Measurements from ENCODE around the gene NDUFB4. TPM values are rescaled to one million over a fixed set of nuclear protein-coding genes. Genes with fewer than 3 reads are reported as not detected.

The NDUFB4 gene
- polyA plus RNA-seq, 1 donor from 2014 or later: 154 TPM

DNA sequence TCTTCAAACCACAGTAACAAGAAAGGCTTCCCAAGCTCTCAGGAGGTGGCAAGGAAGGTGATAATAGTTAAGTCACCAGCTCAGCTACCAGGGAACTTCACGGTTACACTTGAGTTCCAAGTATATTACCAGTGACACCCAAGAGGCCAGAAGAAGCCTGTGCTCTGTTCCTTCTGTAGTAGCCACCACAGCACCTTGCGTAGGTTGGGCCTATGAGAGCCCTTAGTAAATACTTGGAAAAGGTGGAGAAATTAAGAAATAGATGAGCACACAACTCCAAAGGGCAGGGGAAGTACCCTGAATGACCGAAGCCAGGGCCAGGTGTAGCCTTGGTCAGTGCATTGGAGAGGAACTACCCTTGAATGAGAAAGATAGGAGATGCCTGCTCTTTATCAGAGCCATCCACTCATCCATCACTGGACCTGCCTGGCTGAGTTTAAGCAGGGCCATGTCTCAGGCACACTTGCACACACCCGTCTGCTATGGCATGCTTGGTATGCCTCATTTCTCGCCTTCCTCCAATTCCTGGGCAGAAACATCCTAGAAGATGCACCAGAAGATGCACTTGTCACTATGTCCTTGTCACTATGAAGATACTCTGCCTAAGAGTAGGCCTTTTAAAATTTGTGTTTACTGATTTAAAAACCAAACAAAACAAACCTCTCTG is 32.6 kb upstream of the NDUFB4 start:
- Histone ChIP-seq H3K9me2 (ENCODE audit: insufficient read depth, low read length) (no peaks in the 10 kb centered on the region), H3K4me3 (ENCODE audit: low read length) (no peak overlapping the region), H3K36me3 (ENCODE audit: insufficient read depth, low read length) (no peaks in the 10 kb centered on the region), H2AFZ (ENCODE audit: low read depth, low read length) (no peak overlapping the region), H3K27me3 (ENCODE audit: insufficient read depth, low read depth, low read length) (no peaks in the 10 kb centered on the region), H3K4me2 (ENCODE audit: low read length) (no peak overlapping the region), H3K9ac (ENCODE audit: low read length) (no peak overlapping the region), H3K79me2 (replicated peaks; ENCODE audit: insufficient read depth, low read length) (no peaks in the 10 kb centered on the region), H3K9me3 (ENCODE audit: low read length) (no peaks in the 10 kb centered on the region), H4K20me1 (ENCODE audit: insufficient read depth) (no peaks in the 10 kb centered on the region), H3F3A (ENCODE audit: insufficient read depth, low read length, poor library complexity, severe bottlenecking) (no peaks in the 10 kb centered on the region), H3K27ac (ENCODE audit: low read length) (no peak overlapping the region)
- TF ChIP-seq, protein P1, sequence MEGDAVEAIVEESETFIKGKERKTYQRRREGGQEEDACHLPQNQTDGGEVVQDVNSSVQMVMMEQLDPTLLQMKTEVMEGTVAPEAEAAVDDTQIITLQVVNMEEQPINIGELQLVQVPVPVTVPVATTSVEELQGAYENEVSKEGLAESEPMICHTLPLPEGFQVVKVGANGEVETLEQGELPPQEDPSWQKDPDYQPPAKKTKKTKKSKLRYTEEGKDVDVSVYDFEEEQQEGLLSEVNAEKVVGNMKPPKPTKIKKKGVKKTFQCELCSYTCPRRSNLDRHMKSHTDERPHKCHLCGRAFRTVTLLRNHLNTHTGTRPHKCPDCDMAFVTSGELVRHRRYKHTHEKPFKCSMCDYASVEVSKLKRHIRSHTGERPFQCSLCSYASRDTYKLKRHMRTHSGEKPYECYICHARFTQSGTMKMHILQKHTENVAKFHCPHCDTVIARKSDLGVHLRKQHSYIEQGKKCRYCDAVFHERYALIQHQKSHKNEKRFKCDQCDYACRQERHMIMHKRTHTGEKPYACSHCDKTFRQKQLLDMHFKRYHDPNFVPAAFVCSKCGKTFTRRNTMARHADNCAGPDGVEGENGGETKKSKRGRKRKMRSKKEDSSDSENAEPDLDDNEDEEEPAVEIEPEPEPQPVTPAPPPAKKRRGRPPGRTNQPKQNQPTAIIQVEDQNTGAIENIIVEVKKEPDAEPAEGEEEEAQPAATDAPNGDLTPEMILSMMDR (IDR thresholded peaks at IDR 0.05; ENCODE audit: poor library complexity, severe bottlenecking): no peak
- TF ChIP-seq EP300 (conservative IDR thresholded peaks at IDR 0.05; ENCODE audit: poor library complexity, severe bottlenecking): no peak

DNA sequence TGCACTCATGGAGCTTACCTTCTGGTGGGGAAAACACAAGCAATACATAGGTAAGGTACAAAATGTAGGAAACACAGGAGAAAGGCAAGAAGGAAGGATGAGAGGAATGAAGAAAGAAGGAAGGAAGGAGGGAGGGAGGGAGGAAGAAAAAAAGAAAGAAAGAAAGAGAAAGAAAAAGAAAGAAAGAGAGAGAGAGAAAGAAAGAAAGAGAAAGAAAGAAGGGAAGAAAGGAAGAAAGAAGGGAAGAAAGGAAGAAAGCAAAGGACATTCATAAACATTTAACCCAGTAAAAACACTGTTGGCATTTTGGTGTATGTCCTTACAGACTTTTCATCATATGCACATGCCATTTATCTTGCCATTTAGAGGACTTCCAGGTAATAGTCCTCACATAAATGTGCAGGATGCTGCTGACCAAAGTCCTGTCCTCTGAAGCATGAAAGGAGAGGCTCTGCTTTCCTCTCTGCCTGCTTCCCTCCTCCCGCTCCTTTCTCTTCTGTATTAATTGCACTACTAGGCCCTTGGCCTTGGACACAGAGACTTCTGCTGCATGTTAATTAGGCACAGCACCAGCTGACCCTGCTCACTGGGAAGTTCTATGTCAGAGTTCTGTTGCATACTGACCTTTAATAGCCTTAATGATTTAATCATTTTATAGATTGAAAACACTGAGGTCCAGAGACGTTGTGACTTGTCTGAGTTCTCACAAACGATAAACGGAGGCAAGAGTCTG is 29.7 kb upstream of the NDUFB4 start:
- Histone ChIP-seq H3K27ac (ENCODE audit: low read length) (no peak overlapping the region), H3K36me3 (ENCODE audit: insufficient read depth, low read length) (no peaks in the 10 kb centered on the region), H3K9ac (ENCODE audit: low read length) (no peak overlapping the region), H3K27me3 (ENCODE audit: insufficient read depth, low read depth, low read length) (no peaks in the 10 kb centered on the region), H3K9me3 (ENCODE audit: low read length) (no peaks in the 10 kb centered on the region), H4K20me1 (ENCODE audit: insufficient read depth) (no peaks in the 10 kb centered on the region), H3K79me2 (replicated peaks; ENCODE audit: insufficient read depth, low read length) (no peaks in the 10 kb centered on the region), H2AFZ (ENCODE audit: low read depth, low read length) (no peak overlapping the region), H3K4me3 (ENCODE audit: low read length) (no peak overlapping the region), H3F3A (ENCODE audit: insufficient read depth, low read length, poor library complexity, severe bottlenecking) (no peaks in the 10 kb centered on the region), H3K9me2 (ENCODE audit: insufficient read depth, low read length) (no peaks in the 10 kb centered on the region), H3K4me2 (ENCODE audit: low read length) (no peak overlapping the region)
- TF ChIP-seq EZH2 (IDR thresholded peaks at IDR 0.05; ENCODE audit: borderline replicate concordance, insufficient read depth, low read length, poor library complexity, severe bottlenecking) (no peak), POLR2AphosphoS5 (IDR thresholded peaks at IDR 0.05) (no peak), TAF1 (IDR thresholded peaks at IDR 0.05; ENCODE audit: low read depth) (no peak), RAD21 (conservative IDR thresholded peaks at IDR 0.05) (no peak), SMC3 (conservative IDR thresholded peaks at IDR 0.05; ENCODE audit: poor library complexity) (no peak)

DNA sequence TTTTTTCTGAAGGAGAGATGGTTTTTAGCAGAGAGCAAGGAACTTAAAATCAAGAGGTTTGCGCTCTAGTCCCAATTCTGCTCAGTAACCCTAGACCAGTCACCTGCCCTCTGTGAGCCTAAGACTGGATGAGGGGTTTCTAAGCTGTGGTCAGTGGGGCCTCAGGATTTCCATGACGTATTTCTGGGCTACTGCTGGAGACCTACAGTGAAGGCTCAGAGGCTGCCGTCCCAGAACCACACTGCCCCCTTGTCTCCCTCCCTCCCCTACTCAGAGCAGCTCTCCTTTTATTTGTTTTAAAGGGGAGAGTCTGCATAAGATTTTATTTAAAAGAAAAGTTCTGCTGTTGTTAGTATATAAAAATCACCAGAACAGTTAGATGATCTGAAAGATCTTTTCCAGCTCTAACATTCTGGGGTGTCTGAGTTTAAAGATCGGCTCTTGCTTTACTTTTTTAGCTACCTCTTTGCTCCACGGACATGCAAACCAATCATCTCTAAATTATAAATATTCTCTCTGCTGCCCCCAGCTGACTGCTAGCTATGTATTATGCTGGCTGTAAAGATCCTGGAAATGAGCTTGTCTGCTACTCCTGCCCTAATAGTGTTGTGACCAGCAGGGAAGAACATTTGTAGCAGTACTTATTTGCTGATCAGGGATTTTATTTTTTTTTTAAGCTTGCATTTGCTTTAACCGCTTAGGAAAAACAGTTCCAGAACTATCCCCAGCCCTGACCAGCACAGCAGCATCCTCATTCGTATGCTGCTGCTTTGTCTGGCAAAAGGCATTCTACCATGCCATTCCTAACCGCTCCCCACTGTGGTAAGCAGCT is 28.6 kb upstream of the NDUFB4 start:
- Histone ChIP-seq H3K4me2 (ENCODE audit: low read length) (no peak overlapping the region), H3K27ac (ENCODE audit: low read length) (no peak overlapping the region), H3K9me3 (ENCODE audit: low read length) (no peaks in the 10 kb centered on the region), H3K9ac (ENCODE audit: low read length) (peak overlapping the region; percentile 17), H3K27me3 (ENCODE audit: insufficient read depth, low read depth, low read length) (no peaks in the 10 kb centered on the region), H2AFZ (ENCODE audit: low read depth, low read length) (peak overlapping the region; percentile 28), H3K4me3 (ENCODE audit: low read length) (no peak overlapping the region), H3K79me2 (replicated peaks; ENCODE audit: insufficient read depth, low read length) (no peaks in the 10 kb centered on the region), H3K36me3 (ENCODE audit: insufficient read depth, low read length) (no peaks in the 10 kb centered on the region), H3F3A (ENCODE audit: insufficient read depth, low read length, poor library complexity, severe bottlenecking) (no peaks in the 10 kb centered on the region), H4K20me1 (ENCODE audit: insufficient read depth) (no peaks in the 10 kb centered on the region), H3K9me2 (ENCODE audit: insufficient read depth, low read length) (no peaks in the 10 kb centered on the region)
- TF ChIP-seq SMC3 (conservative IDR thresholded peaks at IDR 0.05; ENCODE audit: poor library complexity) (peak; percentile 42), RAD21 (conservative IDR thresholded peaks at IDR 0.05) (peak; percentile 31)
- TF ChIP-seq, protein P1 (IDR thresholded peaks at IDR 0.05; ENCODE audit: poor library complexity, severe bottlenecking): peak; percentile 66
- TF ChIP-seq, protein P2, sequence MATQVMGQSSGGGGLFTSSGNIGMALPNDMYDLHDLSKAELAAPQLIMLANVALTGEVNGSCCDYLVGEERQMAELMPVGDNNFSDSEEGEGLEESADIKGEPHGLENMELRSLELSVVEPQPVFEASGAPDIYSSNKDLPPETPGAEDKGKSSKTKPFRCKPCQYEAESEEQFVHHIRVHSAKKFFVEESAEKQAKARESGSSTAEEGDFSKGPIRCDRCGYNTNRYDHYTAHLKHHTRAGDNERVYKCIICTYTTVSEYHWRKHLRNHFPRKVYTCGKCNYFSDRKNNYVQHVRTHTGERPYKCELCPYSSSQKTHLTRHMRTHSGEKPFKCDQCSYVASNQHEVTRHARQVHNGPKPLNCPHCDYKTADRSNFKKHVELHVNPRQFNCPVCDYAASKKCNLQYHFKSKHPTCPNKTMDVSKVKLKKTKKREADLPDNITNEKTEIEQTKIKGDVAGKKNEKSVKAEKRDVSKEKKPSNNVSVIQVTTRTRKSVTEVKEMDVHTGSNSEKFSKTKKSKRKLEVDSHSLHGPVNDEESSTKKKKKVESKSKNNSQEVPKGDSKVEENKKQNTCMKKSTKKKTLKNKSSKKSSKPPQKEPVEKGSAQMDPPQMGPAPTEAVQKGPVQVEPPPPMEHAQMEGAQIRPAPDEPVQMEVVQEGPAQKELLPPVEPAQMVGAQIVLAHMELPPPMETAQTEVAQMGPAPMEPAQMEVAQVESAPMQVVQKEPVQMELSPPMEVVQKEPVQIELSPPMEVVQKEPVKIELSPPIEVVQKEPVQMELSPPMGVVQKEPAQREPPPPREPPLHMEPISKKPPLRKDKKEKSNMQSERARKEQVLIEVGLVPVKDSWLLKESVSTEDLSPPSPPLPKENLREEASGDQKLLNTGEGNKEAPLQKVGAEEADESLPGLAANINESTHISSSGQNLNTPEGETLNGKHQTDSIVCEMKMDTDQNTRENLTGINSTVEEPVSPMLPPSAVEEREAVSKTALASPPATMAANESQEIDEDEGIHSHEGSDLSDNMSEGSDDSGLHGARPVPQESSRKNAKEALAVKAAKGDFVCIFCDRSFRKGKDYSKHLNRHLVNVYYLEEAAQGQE (IDR thresholded peaks at IDR 0.05; ENCODE audit: borderline replicate concordance): no peak
